HepG2 (cell line): ENCODE data around the gene HMGCS2. TPM values are rescaled to one million over a fixed set of nuclear protein-coding genes. Genes with fewer than 3 reads are reported as not detected.

ENCODE experiments used
- CBX1 ChIP-seq: IDR thresholded peaks from one replicate; pipeline ENCODE4 v1.6.1; 2016; ENCODE audit warnings: antibody characterized with exemption, low read depth
- GABPA ChIP-seq, 2 experiments: IDR thresholded peaks; 2 replicates each; pipeline ENCODE4 v1.6.1; 2011 to 2016; ENCODE audit warnings: low read depth in 2 of 2, low read length in 1 of 2, missing biosample characterization in 1 of 2, missing genetic modification characterization in 1 of 2
- IKZF4 ChIP-seq: sonication (generic); formaldehyde crosslinking; IDR thresholded peaks from 2 replicates; pipeline ENCODE4 v1.5.1; 2020; ENCODE audit warnings: borderline replicate concordance, mild to moderate bottlenecking, low read depth, missing genetic modification reagents; ENCODE audit errors: not compliant biosample characterization
- IRF1 ChIP-seq: sonication (generic); formaldehyde crosslinking; IDR thresholded peaks from 2 replicates; pipeline ENCODE4 v1.4.0; 2020; ENCODE audit warnings: low read depth, mild to moderate bottlenecking, missing genetic modification reagents
- JUND ChIP-seq: sonication (generic); formaldehyde crosslinking; IDR thresholded peaks from 2 replicates; pipeline ENCODE4 v1.8.0; 2022; ENCODE audit warnings: mild to moderate bottlenecking, missing genetic modification reagents
- KAT2B ChIP-seq: fragments of 150-350 bp; IDR thresholded peaks from 2 replicates; pipeline ENCODE4 v1.6.1; 2014; ENCODE audit warnings: low read depth, low read length, borderline replicate concordance
- KLF11 ChIP-seq: IDR thresholded peaks from 2 replicates; pipeline ENCODE4 v1.6.1; 2016; ENCODE audit warnings: missing compliant biosample characterization
- LBX2 ChIP-seq: sonication (generic); formaldehyde crosslinking; IDR thresholded peaks from 2 replicates; pipeline ENCODE4 v1.5.0; 2020; ENCODE audit warnings: missing genetic modification reagents, mild to moderate bottlenecking, borderline replicate concordance
- PHF8 ChIP-seq: sonication (generic); formaldehyde crosslinking; IDR thresholded peaks from 2 replicates; pipeline ENCODE4 v1.5.0; 2020; ENCODE audit warnings: missing genetic modification reagents
- SAP130 ChIP-seq: IDR thresholded peaks from 2 replicates; pipeline ENCODE4 v1.6.1; 2016; ENCODE audit warnings: low read depth
- ZKSCAN5 ChIP-seq: sonication (generic); formaldehyde crosslinking; IDR thresholded peaks from 2 replicates; pipeline ENCODE4 v1.5.1; 2020; ENCODE audit warnings: mild to moderate bottlenecking, missing genetic modification reagents
- ZNF451 ChIP-seq: sonication (generic); formaldehyde crosslinking; IDR thresholded peaks from 2 replicates; pipeline ENCODE4 v1.5.0; 2020; ENCODE audit warnings: mild to moderate bottlenecking, missing genetic modification reagents
- polyA plus RNA-seq, 8 experiments: library from polyadenylated mRNA; depleted of rRNA in 3 of 8; stranded (reverse) in 7 of 8; unstranded in 1 of 8; fragments of >200 nt; fragmentation: Illumina TruSeq in 4 of 8; extraction: Trizol in 4 of 8; gene quantifications; 2 replicates each; pipeline versions ENCODE4 v1.2.1 to v1.2.3, GENCODE V29; 2011 to 2016; ENCODE audit warnings: low read depth in 4 of 8, missing spikeins in 1 of 8, mixed read lengths in 1 of 8; ENCODE audit not compliant: insufficient read depth in 1 of 8
- total RNA-seq, 5 experiments: library from RNA; depleted of rRNA; stranded (reverse); fragments of >200 nt; fragmentation: Illumina TruSeq; extraction: Trizol; gene quantifications; 2 replicates each; pipeline ENCODE4 v1.2.3, GENCODE V29; 2016; ENCODE audit warnings: low read depth in 1 of 5
- TF ChIP-seq, protein P1 (sequence below): sonication (generic); formaldehyde crosslinking; IDR thresholded peaks from 2 replicates; pipeline ENCODE4 v1.4.0; 2020; ENCODE audit warnings: missing genetic modification reagents
- TF ChIP-seq, protein P2 (sequence below): sonication (generic); formaldehyde crosslinking; IDR thresholded peaks from one replicate; pipeline ENCODE4 v1.5.1; 2020; ENCODE audit warnings: mild to moderate bottlenecking, missing genetic modification reagents; ENCODE audit errors: not compliant biosample characterization

HMGCS2 gene
- total and polyA plus RNA-seq, 2 of the 13 experiments (the other 11 are each of a cell fraction or from before 2014, with no cell fraction given): 0.44 to 1.5 TPM

DNA sequence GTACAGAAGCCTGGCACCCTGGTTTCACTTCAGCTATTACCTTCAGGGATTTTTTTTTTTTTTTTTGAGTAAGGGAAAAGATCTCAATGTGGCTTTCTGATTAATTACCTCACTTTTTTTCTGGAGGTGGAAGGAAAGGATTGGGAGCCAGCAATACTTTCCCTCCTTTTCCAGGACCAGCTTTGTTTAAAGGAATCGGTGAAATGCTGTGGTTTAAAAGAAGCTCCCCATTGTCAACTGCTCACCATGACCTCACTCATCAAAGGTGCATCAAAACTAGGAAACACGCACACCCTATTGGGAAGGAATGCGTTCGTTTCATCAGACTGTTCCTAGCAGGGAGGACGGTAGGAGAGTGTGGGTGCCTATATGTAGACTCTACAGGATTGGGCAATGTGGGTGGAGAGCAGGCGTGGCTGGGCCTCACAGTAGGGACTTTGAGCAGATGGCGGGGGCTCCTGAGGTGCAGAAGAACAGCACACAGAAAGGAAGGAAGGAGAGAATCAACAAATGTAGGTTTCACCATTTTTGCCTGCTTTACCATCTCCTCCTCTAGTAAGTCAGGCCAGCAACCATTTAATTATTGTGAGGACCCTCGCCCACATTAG lies 44.0 kb downstream of the HMGCS2 start (continued):
- no peak for TF ChIP-seq IRF1 (CRISPR knock-in tag)
- TF ChIP-seq KAT2B: no peak
- TF ChIP-seq ZNF451: no peak
- TF ChIP-seq JUND (CRISPR knock-in tag): peak; percentile 63; the same call in 1 of the 2 replicates
- no peak for TF ChIP-seq ZKSCAN5
- no peak for TF ChIP-seq CBX1
- TF ChIP-seq SAP130 (CRISPR knock-in tag): peak; percentile 87
- no peak for TF ChIP-seq KLF11
- no peak; the same call in 1 of the 2 replicates for TF ChIP-seq PHF8 (CRISPR knock-in tag)
- TF ChIP-seq IKZF4 (CRISPR knock-in tag): no peak
- TF ChIP-seq, protein P1, sequence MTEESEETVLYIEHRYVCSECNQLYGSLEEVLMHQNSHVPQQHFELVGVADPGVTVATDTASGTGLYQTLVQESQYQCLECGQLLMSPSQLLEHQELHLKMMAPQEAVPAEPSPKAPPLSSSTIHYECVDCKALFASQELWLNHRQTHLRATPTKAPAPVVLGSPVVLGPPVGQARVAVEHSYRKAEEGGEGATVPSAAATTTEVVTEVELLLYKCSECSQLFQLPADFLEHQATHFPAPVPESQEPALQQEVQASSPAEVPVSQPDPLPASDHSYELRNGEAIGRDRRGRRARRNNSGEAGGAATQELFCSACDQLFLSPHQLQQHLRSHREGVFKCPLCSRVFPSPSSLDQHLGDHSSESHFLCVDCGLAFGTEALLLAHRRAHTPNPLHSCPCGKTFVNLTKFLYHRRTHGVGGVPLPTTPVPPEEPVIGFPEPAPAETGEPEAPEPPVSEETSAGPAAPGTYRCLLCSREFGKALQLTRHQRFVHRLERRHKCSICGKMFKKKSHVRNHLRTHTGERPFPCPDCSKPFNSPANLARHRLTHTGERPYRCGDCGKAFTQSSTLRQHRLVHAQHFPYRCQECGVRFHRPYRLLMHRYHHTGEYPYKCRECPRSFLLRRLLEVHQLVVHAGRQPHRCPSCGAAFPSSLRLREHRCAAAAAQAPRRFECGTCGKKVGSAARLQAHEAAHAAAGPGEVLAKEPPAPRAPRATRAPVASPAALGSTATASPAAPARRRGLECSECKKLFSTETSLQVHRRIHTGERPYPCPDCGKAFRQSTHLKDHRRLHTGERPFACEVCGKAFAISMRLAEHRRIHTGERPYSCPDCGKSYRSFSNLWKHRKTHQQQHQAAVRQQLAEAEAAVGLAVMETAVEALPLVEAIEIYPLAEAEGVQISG (CRISPR knock-in tag): peak; percentile 82
- TF ChIP-seq, protein P2, sequence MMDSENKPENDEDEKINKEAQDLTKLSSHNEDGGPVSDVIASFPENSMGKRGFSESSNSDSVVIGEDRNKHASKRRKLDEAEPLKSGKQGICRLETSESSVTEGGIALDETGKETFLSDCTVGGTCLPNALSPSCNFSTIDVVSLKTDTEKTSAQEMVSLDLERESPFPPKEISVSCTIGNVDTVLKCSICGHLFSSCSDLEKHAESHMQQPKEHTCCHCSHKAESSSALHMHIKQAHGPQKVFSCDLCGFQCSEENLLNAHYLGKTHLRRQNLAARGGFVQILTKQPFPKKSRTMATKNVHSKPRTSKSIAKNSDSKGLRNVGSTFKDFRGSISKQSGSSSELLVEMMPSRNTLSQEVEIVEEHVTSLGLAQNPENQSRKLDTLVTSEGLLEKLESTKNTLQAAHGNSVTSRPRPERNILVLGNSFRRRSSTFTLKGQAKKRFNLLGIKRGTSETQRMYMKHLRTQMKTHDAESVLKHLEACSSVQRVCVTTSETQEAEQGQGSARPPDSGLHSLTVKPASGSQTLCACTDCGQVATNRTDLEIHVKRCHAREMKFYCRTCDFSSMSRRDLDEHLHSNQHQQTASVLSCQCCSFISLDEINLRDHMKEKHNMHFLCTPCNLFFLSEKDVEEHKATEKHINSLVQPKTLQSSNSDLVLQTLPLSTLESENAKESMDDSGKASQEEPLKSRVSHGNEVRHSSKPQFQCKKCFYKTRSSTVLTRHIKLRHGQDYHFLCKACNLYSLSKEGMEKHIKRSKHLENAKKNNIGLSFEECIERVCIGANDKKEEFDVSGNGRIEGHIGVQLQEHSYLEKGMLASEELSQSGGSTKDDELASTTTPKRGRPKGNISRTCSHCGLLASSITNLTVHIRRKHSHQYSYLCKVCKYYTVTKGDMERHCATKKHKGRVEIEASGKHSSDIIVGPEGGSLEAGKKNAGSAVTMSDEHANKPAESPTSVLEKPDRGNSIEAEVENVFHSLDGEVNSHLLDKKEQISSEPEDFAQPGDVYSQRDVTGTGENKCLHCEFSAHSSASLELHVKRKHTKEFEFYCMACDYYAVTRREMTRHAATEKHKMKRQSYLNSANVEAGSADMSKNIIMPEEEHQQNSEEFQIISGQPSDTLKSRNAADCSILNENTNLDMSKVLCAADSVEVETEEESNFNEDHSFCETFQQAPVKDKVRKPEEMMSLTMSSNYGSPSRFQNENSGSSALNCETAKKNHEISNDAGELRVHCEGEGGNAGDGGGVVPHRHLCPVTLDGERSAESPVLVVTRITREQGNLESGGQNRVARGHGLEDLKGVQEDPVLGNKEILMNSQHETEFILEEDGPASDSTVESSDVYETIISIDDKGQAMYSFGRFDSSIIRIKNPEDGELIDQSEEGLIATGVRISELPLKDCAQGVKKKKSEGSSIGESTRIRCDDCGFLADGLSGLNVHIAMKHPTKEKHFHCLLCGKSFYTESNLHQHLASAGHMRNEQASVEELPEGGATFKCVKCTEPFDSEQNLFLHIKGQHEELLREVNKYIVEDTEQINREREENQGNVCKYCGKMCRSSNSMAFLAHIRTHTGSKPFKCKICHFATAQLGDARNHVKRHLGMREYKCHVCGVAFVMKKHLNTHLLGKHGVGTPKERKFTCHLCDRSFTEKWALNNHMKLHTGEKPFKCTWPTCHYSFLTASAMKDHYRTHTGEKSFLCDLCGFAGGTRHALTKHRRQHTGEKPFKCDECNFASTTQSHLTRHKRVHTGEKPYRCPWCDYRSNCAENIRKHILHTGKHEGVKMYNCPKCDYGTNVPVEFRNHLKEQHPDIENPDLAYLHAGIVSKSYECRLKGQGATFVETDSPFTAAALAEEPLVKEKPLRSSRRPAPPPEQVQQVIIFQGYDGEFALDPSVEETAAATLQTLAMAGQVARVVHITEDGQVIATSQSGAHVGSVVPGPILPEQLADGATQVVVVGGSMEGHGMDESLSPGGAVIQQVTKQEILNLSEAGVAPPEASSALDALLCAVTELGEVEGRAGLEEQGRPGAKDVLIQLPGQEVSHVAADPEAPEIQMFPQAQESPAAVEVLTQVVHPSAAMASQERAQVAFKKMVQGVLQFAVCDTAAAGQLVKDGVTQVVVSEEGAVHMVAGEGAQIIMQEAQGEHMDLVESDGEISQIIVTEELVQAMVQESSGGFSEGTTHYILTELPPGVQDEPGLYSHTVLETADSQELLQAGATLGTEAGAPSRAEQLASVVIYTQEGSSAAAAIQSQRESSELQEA (CRISPR knock-in tag): no peak
- no peak for TF ChIP-seq GABPA (IDR thresholded peaks at IDR 0.05; ENCODE audit: low read depth, low read length)
- no peak for TF ChIP-seq GABPA (CRISPR knock-in tag; IDR thresholded peaks at IDR 0.05; ENCODE audit: low read depth)
- no peak for TF ChIP-seq LBX2 (CRISPR knock-in tag)
